22Rv1 (cell line): ENCODE measurements around the gene COG2.

Experiments
- ZFX ChIP-seq: fragments of 450-650 bp; IDR thresholded peaks from 2 replicates; pipeline ENCODE4 v1.6.1; 2017; ENCODE audit warnings: antibody characterized with exemption, borderline replicate concordance
- TF ChIP-seq, protein P1 (sequence below): fragments of 450-650 bp; IDR thresholded peaks from 2 replicates; pipeline ENCODE4 v1.5.1; 2017; ENCODE audit warnings: mild to moderate bottlenecking

DNA sequence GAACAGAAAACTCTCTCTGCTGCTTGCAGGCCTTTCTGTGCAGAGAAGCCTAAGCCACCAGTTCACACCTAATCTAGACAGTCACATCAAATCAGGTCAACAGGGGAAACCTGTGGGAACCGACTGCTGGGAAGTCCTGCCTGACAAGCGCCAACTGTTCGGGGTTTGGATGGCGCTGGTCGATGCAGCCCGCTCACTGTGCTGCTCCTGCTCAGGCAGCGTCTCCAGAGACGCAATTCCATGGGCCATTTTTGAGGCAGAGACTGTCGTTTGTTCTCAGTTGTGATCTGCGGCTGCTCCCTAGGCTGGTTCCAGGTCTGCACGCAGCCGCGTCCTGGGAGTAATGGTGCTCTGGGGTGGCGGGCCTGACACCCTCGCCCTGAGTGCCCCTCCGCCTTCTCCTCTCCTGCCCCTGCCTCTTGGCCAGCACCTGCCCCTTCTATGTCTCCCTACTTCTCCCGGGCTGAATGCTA, 70.2 kb downstream of the COG2 start:
- TF ChIP-seq, protein P1, sequence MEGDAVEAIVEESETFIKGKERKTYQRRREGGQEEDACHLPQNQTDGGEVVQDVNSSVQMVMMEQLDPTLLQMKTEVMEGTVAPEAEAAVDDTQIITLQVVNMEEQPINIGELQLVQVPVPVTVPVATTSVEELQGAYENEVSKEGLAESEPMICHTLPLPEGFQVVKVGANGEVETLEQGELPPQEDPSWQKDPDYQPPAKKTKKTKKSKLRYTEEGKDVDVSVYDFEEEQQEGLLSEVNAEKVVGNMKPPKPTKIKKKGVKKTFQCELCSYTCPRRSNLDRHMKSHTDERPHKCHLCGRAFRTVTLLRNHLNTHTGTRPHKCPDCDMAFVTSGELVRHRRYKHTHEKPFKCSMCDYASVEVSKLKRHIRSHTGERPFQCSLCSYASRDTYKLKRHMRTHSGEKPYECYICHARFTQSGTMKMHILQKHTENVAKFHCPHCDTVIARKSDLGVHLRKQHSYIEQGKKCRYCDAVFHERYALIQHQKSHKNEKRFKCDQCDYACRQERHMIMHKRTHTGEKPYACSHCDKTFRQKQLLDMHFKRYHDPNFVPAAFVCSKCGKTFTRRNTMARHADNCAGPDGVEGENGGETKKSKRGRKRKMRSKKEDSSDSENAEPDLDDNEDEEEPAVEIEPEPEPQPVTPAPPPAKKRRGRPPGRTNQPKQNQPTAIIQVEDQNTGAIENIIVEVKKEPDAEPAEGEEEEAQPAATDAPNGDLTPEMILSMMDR, result no peak
- no peak for TF ChIP-seq ZFX
